HG02970 (cell line): ENCODE data around the gene PPHLN1.

Experiments
- ATAC-seq: cut with Tn5 transposase; IDR thresholded peaks from one replicate; pipeline ENCODE4 v1.9.1; 2021; ENCODE audit warnings: mild to moderate bottlenecking, moderate library complexity, moderate number of reproducible peaks; ENCODE audit not compliant: unreplicated experiment, low FRiP score

Gene PPHLN1

DNA sequence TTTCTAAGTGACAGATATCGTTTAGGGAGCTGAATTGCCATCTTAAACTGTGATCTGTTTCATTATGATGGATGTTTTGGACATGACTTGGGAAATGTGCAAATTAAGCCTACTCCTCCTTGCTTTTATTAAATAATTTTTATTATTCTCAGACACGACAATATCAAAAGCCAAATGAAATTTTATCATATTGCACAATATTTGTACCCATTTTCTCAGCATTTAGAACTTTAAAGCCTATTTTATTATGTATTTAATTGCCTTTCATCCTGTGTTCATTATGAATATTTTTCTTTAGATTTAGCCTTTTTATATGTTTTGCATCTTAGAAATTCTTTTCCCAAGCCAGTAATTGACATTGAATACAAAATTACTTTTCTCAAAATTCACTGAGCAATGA is 102.9 kb downstream of the PPHLN1 start:
- ATAC-seq = no peak

DNA sequence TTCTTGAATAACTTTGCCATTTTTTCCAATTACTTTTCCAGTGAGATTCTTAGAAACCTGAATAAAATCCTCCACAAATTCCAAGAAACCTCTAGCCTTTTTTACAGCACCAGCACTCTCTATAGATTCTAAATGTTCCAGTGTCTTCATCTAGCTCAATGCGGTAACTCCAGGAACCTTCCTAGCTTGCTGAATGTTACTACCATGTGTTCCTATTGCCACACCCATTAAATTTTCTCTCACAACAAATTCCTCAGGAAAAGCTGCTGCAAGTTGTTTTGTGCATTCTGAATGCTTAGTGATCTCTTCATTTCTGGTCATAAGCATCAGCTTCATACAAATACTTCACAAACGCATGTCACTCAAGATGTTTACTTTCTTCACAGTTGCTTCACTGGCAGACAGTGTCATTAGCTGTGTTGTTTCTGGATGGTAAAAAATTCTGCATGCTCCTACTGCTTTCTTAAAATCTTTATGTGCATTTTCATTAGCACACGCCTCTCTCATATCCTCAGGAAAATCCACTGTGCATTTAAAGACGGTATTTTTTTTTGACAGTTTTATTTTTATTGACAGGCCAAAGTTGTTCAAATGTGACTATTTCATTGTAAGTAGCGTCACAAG is 106.7 kb downstream of the PPHLN1 start:
- no peak for ATAC-seq

DNA sequence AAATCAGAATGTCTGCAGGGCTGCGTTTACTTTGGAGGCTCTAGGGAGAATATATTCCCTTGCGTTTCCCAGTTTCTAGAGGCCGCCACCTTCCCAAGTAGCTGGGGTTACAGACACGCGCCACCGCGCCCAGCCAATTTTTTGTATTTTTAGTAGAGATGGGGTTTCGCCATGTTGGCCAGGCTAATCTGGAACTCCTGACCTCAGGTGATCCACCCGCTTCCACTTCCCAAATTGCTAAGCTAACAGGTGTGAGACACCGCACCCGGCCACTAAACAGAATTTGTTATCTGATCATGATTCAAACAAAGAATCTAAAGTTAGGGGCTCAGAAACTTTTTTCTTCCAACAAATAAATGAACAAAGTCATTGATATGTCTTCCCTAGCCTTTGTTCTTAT is 114.6 kb downstream of the PPHLN1 start:
- no peak for ATAC-seq

DNA sequence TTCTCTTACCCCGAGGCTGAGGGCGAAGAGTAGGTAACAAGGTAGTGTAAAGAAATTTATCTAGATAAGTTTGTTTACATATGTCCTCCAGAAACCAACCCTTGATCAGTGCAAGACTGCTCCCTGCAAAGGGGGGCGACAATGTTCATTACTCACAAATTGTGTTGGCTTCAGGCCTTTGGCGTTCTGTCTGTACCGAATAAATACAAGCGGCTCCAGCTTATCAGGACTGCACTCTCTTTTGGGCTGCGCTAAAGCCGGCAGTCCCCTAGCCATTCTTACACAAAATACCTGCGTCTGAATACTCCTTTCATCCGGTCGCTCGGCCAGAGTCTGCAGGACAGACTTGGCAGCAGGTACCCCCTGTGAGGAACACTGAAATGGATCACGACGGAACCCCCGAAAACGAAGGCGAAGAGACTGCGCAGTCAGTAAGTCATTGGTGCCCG is 116.4 kb downstream of the PPHLN1 start:
- ATAC-seq = no peak

DNA sequence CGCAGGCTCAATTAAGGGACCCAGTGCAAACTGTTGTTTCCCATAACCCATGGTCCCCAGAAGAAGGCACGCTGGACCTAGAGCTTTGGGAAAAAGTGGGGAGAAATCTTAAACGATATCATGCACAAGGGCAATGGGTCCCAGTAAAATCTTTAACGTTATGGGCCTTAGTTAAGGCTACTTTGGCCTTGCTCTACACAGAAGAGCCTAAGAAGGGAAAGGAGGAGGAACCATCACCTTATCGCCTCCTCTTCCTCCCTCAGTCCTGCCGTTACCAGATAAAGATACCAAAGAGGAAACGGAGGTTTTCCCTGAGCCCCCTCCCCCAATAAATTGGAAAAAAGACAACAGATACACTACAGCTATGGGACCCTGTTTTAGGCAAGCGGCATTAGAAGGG is 116.9 kb downstream of the PPHLN1 start:
- ATAC-seq = no peak

DNA sequence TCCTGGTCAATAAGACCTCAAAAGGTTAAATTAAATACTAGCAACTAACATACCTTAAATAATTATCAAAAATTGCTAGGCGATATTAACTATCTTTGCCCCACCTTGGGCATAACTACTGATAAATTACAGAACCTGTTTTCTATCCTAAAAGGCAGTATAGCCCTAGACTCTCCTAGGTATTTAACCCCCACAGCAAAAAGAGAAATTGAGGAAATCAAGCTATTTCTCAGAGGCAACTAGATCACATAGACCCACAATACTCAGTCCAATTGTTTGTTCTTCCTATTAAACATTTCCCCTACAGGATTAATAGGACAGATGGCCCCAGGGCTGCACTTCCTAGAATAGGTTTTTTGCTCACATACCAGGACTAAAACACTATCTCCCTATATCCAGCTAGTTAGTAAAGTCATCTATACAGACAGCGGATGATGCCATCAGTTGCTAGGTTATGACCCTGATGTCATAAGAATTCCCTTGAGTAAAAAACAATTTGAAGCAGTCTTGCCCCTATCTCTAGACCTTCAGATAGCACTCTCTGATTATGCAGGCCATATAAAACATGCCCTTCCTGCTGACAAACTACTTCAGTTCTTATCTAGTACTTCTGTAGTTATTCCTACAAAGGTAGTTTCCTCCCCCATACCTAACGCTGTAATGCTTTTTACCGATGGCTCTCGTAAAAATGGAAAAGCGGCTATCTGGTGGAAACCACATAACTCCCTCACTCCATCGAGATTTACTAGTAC is 118.4 kb downstream of the PPHLN1 start:
- ATAC-seq = no peak

DNA sequence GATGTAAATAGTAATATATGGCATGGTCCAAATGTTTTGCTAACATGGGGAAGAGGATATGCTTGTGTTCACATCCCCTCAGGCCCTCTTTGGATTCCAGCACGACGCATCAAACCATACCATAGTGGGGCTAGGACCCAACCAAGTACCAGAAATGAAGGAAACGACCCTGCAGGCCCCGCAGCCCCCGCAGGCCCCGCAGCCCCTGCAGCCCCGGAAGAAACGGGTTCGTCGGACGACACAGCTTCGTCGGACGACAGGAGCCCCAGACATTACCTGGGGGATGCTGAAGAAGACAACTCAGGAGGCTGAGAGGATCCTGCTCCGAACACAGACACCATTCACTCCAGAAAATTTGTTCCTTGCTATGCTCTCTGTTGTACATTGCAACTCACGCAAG is 119.9 kb downstream of the PPHLN1 start:
- ATAC-seq = no peak

DNA sequence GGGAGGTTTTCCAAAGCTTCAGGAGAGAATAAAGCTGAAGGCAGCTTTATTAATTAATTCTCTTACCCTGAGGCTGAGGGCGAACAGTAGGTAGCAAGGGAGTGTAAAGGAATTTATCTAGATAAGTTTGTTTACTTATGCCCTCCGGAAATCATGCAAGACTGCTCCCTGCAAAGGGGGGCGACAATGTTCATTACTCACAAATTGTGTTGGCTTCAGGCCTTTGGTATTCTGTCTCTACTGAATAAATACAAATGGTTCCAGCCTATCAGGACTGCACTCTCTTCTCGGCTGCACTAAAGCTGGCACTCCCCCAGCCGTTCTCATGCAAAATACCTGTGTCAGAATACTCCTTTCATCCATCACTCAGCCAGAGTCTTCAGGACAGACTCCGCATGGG is 120.8 kb downstream of the PPHLN1 start:
- ATAC-seq = no peak

DNA sequence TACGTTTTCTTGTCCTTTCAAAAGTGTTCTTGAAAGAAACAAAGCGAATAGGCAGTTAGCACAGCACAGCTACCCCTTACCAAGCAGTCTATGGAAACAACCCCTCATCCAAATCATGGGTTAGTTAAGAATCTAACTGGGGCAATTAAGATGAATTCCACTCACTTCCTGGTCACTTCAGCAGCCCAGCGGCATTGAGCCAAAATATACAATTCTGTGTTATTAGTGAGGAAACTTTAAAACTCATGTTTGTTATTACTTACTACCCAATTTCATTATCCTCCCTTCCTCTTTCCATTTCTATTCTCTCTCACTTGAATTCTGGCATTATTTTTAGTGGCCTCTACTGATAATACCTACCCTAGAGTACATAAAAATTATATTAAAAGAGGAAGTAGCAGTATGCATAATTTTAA is 121.4 kb downstream of the PPHLN1 start:
- ATAC-seq = no peak

DNA sequence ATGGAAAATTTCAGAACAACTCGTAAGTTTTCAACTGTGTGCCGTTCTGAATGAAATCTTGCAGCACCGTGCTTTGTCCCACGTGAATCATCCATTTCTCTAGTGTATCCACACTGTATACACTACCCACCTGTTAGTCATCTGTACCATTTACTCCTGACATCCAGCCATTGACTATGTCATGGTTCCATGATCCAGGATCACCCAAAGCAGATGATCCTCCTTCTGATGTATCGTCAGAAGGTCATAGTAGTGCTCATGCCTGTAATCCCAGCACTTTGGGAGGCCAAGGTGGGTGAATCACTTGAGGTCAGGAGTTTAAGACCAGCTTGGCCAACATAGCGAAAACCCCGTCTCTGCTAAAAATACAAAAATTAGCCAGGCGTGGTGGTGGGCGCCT is 122.9 kb downstream of the PPHLN1 start:
- ATAC-seq = no peak

DNA sequence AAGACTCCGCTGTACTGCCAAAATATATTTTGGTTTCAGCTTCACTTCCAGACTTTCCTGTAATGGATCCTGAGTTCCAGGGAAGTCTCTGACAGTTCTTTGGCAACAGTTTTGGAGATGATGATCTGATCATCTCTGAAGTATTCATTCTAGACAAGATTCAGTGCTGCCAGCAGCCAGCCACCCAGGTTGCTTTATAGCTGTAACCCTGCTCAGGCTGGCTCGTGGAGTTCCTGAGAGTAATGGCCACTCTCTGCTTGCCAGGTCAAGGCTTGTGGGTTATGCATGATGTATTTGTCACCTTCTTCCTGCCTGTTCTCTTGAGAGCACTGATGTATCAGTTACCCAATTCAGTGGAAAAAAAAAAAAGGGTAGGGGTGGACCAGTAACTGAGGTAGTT is 124.3 kb downstream of the PPHLN1 start:
- ATAC-seq = no peak

DNA sequence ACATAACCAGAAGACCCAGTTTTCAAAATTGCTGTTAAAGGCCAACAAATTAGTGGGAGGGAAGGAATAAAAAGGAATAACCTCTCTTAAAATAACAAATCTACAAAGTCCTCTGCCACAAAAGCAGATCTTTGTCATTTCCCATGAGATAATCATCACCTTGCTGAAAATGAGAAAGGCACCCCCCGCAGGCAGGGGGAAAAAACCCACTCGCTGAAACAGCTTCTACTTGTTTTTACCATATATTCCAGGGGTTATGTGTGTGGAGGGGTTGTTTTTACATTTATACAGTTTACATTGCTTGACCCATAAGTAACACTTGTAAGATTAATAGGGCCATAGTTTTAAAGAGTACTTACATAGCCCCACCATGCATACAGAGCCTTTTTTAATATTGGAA is 132.6 kb downstream of the PPHLN1 start:
- no peak for ATAC-seq

DNA sequence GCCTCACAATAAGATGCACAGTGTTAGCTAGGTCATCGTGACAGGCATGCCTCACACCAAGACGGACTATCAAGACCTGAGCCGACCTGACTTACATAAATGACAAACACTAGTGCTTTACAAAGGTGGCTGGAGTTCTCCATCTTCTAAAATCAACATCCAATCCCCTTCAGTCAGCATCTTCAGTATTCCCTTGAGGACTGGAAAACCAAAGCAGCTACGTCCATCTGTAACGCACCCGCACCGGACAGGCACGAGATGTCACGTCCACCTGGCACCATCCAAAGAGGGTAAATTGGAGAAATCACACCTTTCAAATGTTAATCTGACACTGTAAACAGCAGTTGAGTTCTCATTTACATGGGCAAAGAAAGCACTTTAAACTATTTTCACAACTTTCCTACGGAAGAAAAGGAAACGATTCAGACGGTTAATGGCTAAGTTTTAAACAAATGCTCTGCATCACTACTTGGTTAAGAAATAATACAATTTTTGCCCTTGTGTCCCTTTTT is 133.4 kb downstream of the PPHLN1 start:
- no peak for ATAC-seq

DNA sequence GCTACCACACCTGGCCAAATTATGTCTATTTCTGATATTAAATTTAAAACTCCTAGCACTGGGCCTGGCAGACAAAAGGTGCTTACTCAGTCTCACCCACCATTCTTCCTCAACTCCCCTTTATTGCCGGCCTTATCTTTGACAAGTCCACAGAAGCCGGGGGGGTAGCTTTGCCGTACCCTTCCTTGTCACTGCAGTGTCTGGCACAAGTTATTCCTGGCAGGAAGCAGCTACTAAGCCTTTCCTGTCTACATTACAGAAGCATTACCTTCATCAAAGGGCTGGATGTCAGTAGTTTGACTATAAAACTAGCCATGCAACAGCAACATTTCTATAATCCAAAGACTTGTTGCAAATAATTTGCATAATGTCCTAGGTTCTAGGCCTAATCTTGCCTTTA is 136.5 kb downstream of the PPHLN1 start:
- ATAC-seq = no peak

DNA sequence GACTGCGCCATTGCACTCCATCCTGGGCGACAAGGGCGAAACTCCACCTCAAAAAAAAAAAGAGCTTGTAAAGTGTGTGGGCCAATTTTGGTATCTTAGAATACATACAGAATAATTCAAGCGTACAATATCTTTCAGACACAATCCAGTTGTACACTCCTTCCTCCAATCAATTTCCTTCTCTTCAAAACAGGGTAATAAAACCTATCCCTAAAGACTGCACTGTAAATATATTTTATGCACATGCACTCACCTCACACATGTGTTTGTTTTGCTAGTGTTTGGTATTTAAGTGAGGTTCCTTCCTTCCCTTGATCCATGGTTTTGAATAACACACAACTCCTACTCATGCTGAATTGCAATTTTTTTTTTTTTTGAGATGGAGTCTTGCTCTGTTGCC is 137.7 kb downstream of the PPHLN1 start:
- ATAC-seq = no peak

DNA sequence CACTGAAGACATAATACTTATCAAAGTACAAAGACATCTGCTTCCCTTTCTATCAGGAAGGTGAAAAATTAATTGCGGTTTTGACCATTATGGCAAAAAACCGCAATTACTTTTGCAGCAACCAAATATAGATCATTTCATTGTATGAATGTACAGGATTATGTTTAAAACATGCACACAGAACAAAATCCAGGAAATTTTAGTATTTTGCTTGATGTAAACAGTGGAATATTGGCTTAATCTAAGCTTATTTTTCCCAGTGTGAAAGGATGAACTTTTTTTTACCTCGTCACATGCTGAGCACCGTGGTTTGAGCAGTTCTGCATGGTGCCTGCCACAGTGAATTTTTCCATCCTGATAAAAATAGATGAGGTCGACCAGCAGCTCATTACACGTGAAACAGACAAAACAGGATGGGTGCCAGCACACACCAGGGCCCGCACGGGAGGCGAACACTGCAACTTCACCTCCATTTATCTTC is 142.4 kb downstream of the PPHLN1 start:
- no peak for ATAC-seq

DNA sequence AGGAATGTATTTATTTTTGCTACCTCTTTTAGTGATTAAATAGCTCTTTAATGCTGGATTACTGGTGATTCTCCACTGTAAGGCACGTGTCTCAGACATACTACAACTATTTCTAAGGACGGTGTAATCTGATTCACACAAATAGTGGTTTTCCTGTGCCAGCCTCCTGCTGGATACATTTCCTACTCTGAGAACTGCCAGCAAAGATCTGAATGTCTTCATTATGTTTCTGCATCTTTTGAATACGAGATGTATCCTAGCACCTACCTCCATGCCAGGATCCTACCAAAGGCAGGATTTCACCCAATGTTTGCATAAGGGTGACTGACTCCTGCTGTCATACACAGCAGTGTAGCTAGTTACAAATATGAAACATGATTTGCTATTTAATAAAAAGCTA is 143.0 kb downstream of the PPHLN1 start:
- ATAC-seq = peak; percentile 2

DNA sequence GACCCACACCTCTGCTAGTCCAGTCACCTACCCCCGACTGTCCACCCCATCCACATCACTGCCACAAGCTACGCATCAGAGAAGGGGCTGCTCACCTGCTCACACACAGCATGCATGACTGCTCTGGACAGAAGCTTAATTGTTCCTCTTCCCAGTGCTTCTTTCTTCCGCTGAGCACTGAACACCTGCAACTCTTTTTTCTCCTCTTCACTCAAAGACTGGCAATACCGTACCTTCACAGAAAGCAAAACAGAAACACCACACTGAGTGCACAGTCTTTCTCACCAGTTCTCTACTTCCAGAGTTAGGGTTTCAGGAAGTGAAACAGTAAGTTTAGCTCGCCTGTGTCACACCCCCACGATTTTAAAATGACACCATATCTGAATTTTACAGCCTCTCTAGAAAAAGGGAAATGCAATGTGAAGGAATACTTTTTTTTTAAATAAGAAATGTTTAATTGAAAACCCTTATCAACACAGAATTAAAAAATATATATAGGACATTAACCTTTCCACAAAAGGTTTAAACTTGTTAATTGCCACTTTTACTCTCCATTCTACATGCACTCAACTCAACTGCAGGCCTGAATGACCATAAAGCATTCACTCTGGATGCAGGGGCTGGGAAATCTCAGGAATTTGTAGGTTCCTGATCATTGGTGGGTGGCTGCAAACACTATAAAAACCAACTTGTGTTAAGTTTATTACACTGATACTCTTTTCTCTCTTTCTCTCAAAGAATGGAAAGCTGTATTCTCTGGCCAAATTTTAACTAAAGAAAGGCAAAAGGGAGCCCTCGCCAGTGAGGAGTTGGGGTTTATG is 143.6 kb downstream of the PPHLN1 start:
- ATAC-seq = peak; percentile 93

DNA sequence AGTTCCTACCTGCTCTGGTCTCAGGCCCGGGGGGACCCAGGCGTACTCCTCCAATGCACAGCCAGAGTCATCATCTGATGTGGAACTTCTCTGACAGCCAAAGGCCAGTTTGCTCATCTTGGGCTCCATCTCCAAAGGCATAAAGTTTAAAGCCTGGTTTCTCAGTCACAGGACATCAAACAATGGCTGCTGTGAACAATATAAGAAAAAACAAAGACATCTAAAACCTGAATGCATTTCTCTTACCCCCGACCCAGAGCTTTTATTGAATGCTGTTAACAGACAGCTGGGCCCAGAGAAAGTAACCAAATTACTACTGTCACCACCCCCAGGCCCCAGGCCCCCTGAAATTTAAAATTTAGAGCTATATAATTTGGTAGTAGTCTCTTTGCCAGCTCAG is 146.4 kb downstream of the PPHLN1 start:
- ATAC-seq = no peak

DNA sequence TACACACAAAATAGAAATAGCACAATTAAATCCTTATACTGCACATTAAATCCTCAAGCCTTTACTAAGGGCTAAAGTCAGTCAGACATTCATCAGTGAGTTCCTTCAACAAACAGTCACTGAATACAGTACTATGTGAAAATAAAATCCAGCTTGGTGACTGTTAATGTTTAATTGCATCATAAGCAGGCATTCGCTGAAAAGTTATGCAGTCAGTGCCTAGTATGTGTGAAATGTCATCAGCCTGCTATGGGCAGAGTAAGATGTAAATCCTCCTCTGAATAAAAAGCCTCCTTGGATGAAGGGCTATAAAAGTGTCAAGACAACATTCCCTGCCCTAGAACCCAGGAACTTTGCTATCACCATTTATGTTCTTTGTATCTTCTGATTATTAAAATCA is 147.2 kb downstream of the PPHLN1 start:
- no peak for ATAC-seq

DNA sequence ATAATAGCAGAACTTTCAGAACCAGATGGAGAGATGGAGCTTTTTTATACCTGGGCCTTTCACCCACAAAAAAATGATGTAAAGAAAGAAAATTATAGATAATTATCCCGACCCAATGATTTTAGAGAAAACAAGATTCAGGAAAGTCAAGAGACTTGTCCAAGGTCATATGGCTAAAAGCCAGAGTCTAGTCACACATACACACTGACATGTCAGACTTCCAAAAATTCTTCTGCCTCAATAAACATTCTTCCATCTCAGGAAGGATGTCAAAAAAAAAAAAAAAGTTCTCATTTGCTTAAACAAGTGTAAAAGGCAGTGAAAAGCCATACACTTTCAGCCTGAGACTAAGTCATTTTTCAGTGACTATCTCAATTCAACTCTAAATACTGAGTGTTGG is 147.6 kb downstream of the PPHLN1 start:
- ATAC-seq = no peak
